K562 (cell line): ENCODE results near the gene OSBPL10. TPM values are rescaled to one million over a fixed set of nuclear protein-coding genes. Genes with fewer than 3 reads are reported as not detected.

ENCODE experiments used
- ATAC-seq: fragments of 200-7000 bp; cut with Tn5 transposase; 3 replicates; pipeline ENCODE4 v1.9.1; 2020; ENCODE audit warnings: moderate library complexity
- BruUV-seq: library from RNA; stranded (reverse); fragments of 400-500 nt; replicated peaks from 2 replicates; lab custom pipeline; 2021; lab: Mats Ljungman, UMichigan
- CTCF ChIA-PET: fragments of 300-600 bp; formaldehyde crosslinking; extraction: SDS; loops from one replicate; lab custom pipeline; 2021; ENCODE audit warnings: low intra/inter-chr PET ratio; lab: Yijun Ruan, JAX
- POLR2A ChIA-PET: fragments of 300-600, 350-650 bp; sonication (Branson Sonifier 250); formaldehyde crosslinking; extraction: SDS; loops from one replicate; lab custom pipeline; 2021; ENCODE audit warnings: antibody characterized with exemption, inconsistent platforms; lab: Yijun Ruan, JAX
- DNase-seq, 4 experiments: peaks; one replicate each; pipeline versions ENCODE4 v3.0.0 to v3.0.0-alpha.2; 2011 to 2018; ENCODE audit warnings: low spot score in 3 of 4, mixed read lengths in 3 of 4; ENCODE audit errors: extremely low read depth in 1 of 4
- FAIRE-seq: peaks from 2 replicates; lab custom pipeline; 2011; peaks lifted over from hg19 to GRCh38; lab: Jason Lieb, UNC
- H2AFZ ChIP-seq: 2 replicates; pipeline ENCODE4 v1.6.0; 2011; ENCODE audit warnings: low read depth, low read length, control low read depth, inconsistent platforms
- H3K27ac ChIP-seq: fragments of 200-600 bp; 3 replicates; pipeline ENCODE4 v1.8.0; 2011; ENCODE audit warnings: low read depth, mild to moderate bottlenecking, control low read depth, inconsistent platforms, low read length, moderate library complexity, mixed read lengths; ENCODE audit errors: extremely low read depth
- H3K27me3 ChIP-seq, 2 experiments: fragments of 300-600 bp in 1 of 2; 2 replicates in 1 of 2; 3 replicates in 1 of 2; pipeline versions ENCODE4 v1.6.0 to v1.8.0; 2011; ENCODE audit warnings: inconsistent platforms in 2 of 2, low read length in 2 of 2, mild to moderate bottlenecking in 1 of 2, mixed read lengths in 1 of 2, moderate library complexity in 1 of 2; ENCODE audit not compliant: control insufficient read depth in 2 of 2, insufficient read depth in 2 of 2
- H3K36me3 ChIP-seq: fragments of 300-600 bp; 3 replicates; pipeline ENCODE4 v1.8.0; 2011; ENCODE audit warnings: mild to moderate bottlenecking, low read length, inconsistent platforms; ENCODE audit not compliant: control insufficient read depth, insufficient read depth
- H3K4me1 ChIP-seq, 2 experiments: fragments of 200-600 bp in 1 of 2; replicated peaks in 1 of 2; 2 replicates in 1 of 2; 3 replicates in 1 of 2; pipeline versions ENCODE4 v1.5.1 to v1.8.0; 2011; ENCODE audit warnings: inconsistent platforms in 2 of 2, low read length in 2 of 2, mild to moderate bottlenecking in 1 of 2, mixed read lengths in 1 of 2, moderate library complexity in 1 of 2; ENCODE audit not compliant: control insufficient read depth in 2 of 2, insufficient read depth in 2 of 2
- H3K4me2 ChIP-seq: 2 replicates; pipeline ENCODE4 v1.6.1; 2011; ENCODE audit warnings: low read length, control low read depth, inconsistent platforms, mixed read lengths; ENCODE audit not compliant: insufficient read depth
- H3K4me3 ChIP-seq: fragments of 200-600 bp; sonication (generic), shearing (Covaris generic); 2 replicates; pipeline ENCODE4 v1.5.1; 2016; ENCODE audit warnings: control low read depth, inconsistent platforms
- H3K79me2 ChIP-seq: fragments of 200-600 bp; 3 replicates; pipeline ENCODE4 v1.8.0; 2011; ENCODE audit warnings: low read length, inconsistent platforms; ENCODE audit not compliant: control insufficient read depth, insufficient read depth
- H3K9ac ChIP-seq, 2 experiments: 2 replicates each; pipeline versions ENCODE4 v1.6.0 to v1.6.1; 2011; ENCODE audit warnings: low read depth in 2 of 2, low read length in 2 of 2, control low read depth in 1 of 2, inconsistent platforms in 1 of 2, mild to moderate bottlenecking in 1 of 2, mixed read lengths in 1 of 2; ENCODE audit not compliant: insufficient read depth in 1 of 2
- H3K9me1 ChIP-seq: one replicate; pipeline ENCODE4 v1.6.0; 2011; ENCODE audit warnings: inconsistent platforms, mild to moderate bottlenecking, low read length, moderate library complexity; ENCODE audit not compliant: control insufficient read depth, insufficient read depth
- H3K9me3 ChIP-seq: replicated peaks from 2 replicates; pipeline ENCODE4 v1.5.1; 2011; ENCODE audit warnings: low read depth, low read length, inconsistent platforms; ENCODE audit not compliant: control insufficient read depth, insufficient read depth
- H4K20me1 ChIP-seq: replicated peaks from 2 replicates; pipeline ENCODE4 v1.6.1; 2011; ENCODE audit warnings: low read length, inconsistent platforms, mixed read lengths; ENCODE audit not compliant: control insufficient read depth, insufficient read depth
- ATF7 ChIP-seq: fragments of 450-650 bp; IDR thresholded peaks from 2 replicates; pipeline ENCODE4 v1.7.1; 2014; ENCODE audit warnings: mild to moderate bottlenecking, moderate library complexity
- CXXC5 ChIP-seq: fragments of 250-450 bp; sonication (Bioruptor Pico); IDR thresholded peaks from 2 replicates; pipeline ENCODE4 v1.8.0; 2022; ENCODE audit warnings: inconsistent platforms, mild to moderate bottlenecking, moderate library complexity
- ELF2 ChIP-seq: fragments of 250-450 bp; sonication (Bioruptor Pico); IDR thresholded peaks from 2 replicates; pipeline ENCODE4 v1.5.0; 2021; ENCODE audit warnings: mild to moderate bottlenecking
- MED1 ChIP-seq: sonication (generic); formaldehyde crosslinking; IDR thresholded peaks from 2 replicates; pipeline ENCODE4 v1.8.1; 2023; ENCODE audit warnings: missing genetic modification reagents, borderline replicate concordance
- NFRKB ChIP-seq: fragments of 450-650 bp; IDR thresholded peaks from 2 replicates; pipeline ENCODE4 v1.6.1; 2016; ENCODE audit warnings: low read depth
- RBM17 ChIP-seq: fragments of 200-400 bp; formaldehyde crosslinking; IDR thresholded peaks from 2 replicates; pipeline ENCODE4 v1.6.1; 2017; ENCODE audit warnings: low read depth, mild to moderate bottlenecking, low read length, borderline replicate concordance
- STAT6 ChIP-seq: sonication (generic); formaldehyde crosslinking; IDR thresholded peaks from 2 replicates; pipeline ENCODE4 v1.8.1; 2023; ENCODE audit warnings: mild to moderate bottlenecking, missing genetic modification reagents
- TGIF2 ChIP-seq: sonication (generic); formaldehyde crosslinking; IDR thresholded peaks from 2 replicates; pipeline ENCODE4 v1.8.1; 2022; ENCODE audit warnings: mild to moderate bottlenecking, missing genetic modification reagents, moderate library complexity
- U2AF1 ChIP-seq: fragments of 200-400 bp; formaldehyde crosslinking; optimal IDR thresholded peaks from 2 replicates; pipeline ENCODE3; 2017; ENCODE audit warnings: mild to moderate bottlenecking, low read depth, low read length, moderate library complexity
- ZNF124 ChIP-seq: sonication (generic); formaldehyde crosslinking; IDR thresholded peaks from 2 replicates; pipeline ENCODE4 v1.8.1; 2022; ENCODE audit warnings: missing genetic modification reagents
- ZNF407 ChIP-seq: fragments of 450-650 bp; IDR thresholded peaks from 2 replicates; pipeline ENCODE4 v1.6.1; 2016; ENCODE audit warnings: low read depth
- ZNF77 ChIP-seq: fragments of 250-450 bp; sonication (Bioruptor Pico); IDR thresholded peaks from 2 replicates; pipeline ENCODE4 v1.5.0; 2020
- WGBS: fragments of 100-300 bp; shearing (Covaris generic); methylation state at CpG from one replicate; pipeline ENCODE4 v1.1.6; 2016; ENCODE audit warnings: low coverage, mixed read lengths; ENCODE audit not compliant: insufficient coverage; ENCODE audit errors: missing lambda C conversion rate; 5-methylcytosine and 5-hydroxymethylcytosine counted together
- in situ Hi-C: fragments of 300-500 bp; cut with MboI; formaldehyde crosslinking; loops from 4 replicates; pipeline ENCODE4 v1.15.0; 2018; ENCODE audit warnings: inconsistent platforms, mixed read lengths
- intact Hi-C: fragments of 100-400 bp; cut with micrococcal nuclease; formaldehyde crosslinking; loops from 2 replicates; pipeline ENCODE4 v1.14.2; 2022
- polyA plus RNA-seq, 8 experiments: library from polyadenylated mRNA; depleted of rRNA in 4 of 8; stranded (reverse) in 5 of 8; unstranded in 3 of 8; fragments of >200 nt; fragmentation: Nextera tagmentation in 2 of 8; fragmentation: Illumina TruSeq in 1 of 8; extraction: Ambion mirVana in 2 of 8; extraction: Trizol in 1 of 8; gene quantifications; 2 replicates each; pipeline versions ENCODE4 v1.2.1 to v1.2.3, GENCODE V29; 2011 to 2014; ENCODE audit warnings: inconsistent platforms in 1 of 8, missing spikeins in 1 of 8
- total RNA-seq, 7 experiments: library from RNA; depleted of rRNA in 6 of 7; stranded (reverse); fragments of >200 nt in 6 of 7; fragmentation: Illumina TruSeq in 2 of 7; extraction: Trizol in 2 of 7; gene quantifications; 2 replicates each; pipeline versions ENCODE4 v1.2.1 to v1.2.3, GENCODE V29; 2011 to 2021; ENCODE audit warnings: low replicate concordance in 1 of 7

Gene OSBPL10
- total and polyA plus RNA-seq, 9 of the 15 experiments (the other 6 are each of a cell fraction or from before 2014, with no cell fraction given): 0.03 to 0.19 (median 0.14) TPM; not detected in 2

- H3K36me3 ChIP-seq: no peaks in the 10 kb centered on the region
Measured at GRCh38 chr3:31779514-31779913, 201.5 kb downstream of the OSBPL10 start.

More at GRCh38 chr3:31779514-31779913, 201.5 kb downstream of the OSBPL10 start:
- ChIA-PET POLR2A (no interaction called here), CTCF (no interaction called here)
- no TSS peak for BruUV-seq
- in situ Hi-C loops (no loop called here), intact Hi-C loops (no loop called here)
- no peak for FAIRE-seq
- Histone ChIP-seq H3K27ac (no peak overlapping the region), H2AFZ (no peak overlapping the region), H3K4me1 (no peaks in the 10 kb centered on the region), H3K9me3 (no peaks in the 10 kb centered on the region), H4K20me1 (no peaks in the 10 kb centered on the region), H3K9me1 (no peaks in the 10 kb centered on the region), H3K4me2 (no peak overlapping the region), H3K27me3 (no peaks in the 10 kb centered on the region), H3K79me2 (no peaks in the 10 kb centered on the region), H3K4me3 (no peak overlapping the region), H3K9ac (no peak overlapping the region)
- DNase-seq: no peak
- 4% methylated on average over 1 of the region's 1 CpG for WGBS
- TF ChIP-seq STAT6 (CRISPR knock-in tag) (no peak), NFRKB (no peak), RBM17 (no peak), ELF2 (CRISPR knock-in tag) (no peak), ZNF124 (CRISPR knock-in tag) (no peak), ZNF77 (CRISPR knock-in tag) (no peak), TGIF2 (CRISPR knock-in tag) (no peak), MED1 (CRISPR knock-in tag) (no peak), ZNF407 (no peak), ATF7 (no peak), U2AF1 (no peak), CXXC5 (no peak)
- no peak for ATAC-seq
